GM23338 (cell line): ENCODE results near the gene STK33. TPM values are rescaled to one million over a fixed set of nuclear protein-coding genes. Genes with fewer than 3 reads are reported as not detected.

ENCODE experiments used
- ATAC-seq: fragments of 200-7000 bp; cut with Tn5 transposase; 3 replicates; pipeline ENCODE4 v1.9.1; 2020
- DNase-seq: peaks from one replicate; pipeline ENCODE4 v3.0.0-alpha.2; 2015; ENCODE audit warnings: low spot score
- H2AFZ ChIP-seq: fragments of 200-600 bp; sonication (generic); 2 replicates; pipeline ENCODE4 v1.8.0; 2016; ENCODE audit warnings: antibody characterized with exemption, mild to moderate bottlenecking, moderate library complexity
- H3F3A ChIP-seq: fragments of 200-600 bp; sonication (generic); replicated peaks from 2 replicates; pipeline ENCODE4 v1.8.0; 2017; ENCODE audit warnings: antibody characterized with exemption, mixed run types, low read depth
- H3K27ac ChIP-seq: fragments of 200-600 bp; sonication (generic); 2 replicates; pipeline ENCODE4 v1.6.1; 2016; ENCODE audit warnings: low read depth
- H3K27me3 ChIP-seq: fragments of 200-600 bp; sonication (generic); 2 replicates; pipeline ENCODE4 v1.8.0; 2016; ENCODE audit warnings: mild to moderate bottlenecking, mixed run types, moderate library complexity; ENCODE audit not compliant: insufficient read depth
- H3K36me3 ChIP-seq: fragments of 200-600 bp; sonication (generic); 2 replicates; pipeline ENCODE4 v1.8.0; 2016; ENCODE audit warnings: mild to moderate bottlenecking; ENCODE audit not compliant: insufficient read depth
- H3K4me1 ChIP-seq: fragments of 200-600 bp; sonication (generic); 2 replicates; pipeline ENCODE4 v1.8.0; 2016; ENCODE audit warnings: mild to moderate bottlenecking, moderate library complexity; ENCODE audit not compliant: insufficient read depth
- H3K4me2 ChIP-seq: fragments of 200-600 bp; sonication (generic); 2 replicates; pipeline ENCODE4 v1.7.1; 2017; ENCODE audit warnings: mixed run types
- H3K4me3 ChIP-seq: fragments of 200-600 bp; sonication (generic); 2 replicates; pipeline ENCODE4 v1.6.1; 2016; ENCODE audit warnings: mixed run types
- H3K79me2 ChIP-seq: fragments of 200-600 bp; sonication (generic); replicated peaks from 2 replicates; pipeline ENCODE4 v1.8.0; 2017; ENCODE audit warnings: mild to moderate bottlenecking; ENCODE audit not compliant: insufficient read depth
- H3K9me2 ChIP-seq: fragments of 200-600 bp; sonication (generic); 2 replicates; pipeline ENCODE4 v1.8.0; 2017; ENCODE audit not compliant: insufficient read depth
- H4K20me1 ChIP-seq: fragments of 200-600 bp; sonication (generic); replicated peaks from 2 replicates; pipeline ENCODE4 v1.8.0; 2017; ENCODE audit warnings: mild to moderate bottlenecking; ENCODE audit not compliant: insufficient read depth
- H3K27ac Mint-ChIP-seq: 2 replicates; pipeline ENCODE4 v1.8.0; 2020; ENCODE audit warnings: inconsistent platforms, mild to moderate bottlenecking, moderate library complexity, mixed read lengths
- H3K27me3 Mint-ChIP-seq: 3 replicates; pipeline ENCODE4 v1.8.0; 2022; ENCODE audit warnings: low read depth, mild to moderate bottlenecking, moderate library complexity, mixed read lengths, inconsistent platforms; ENCODE audit not compliant: insufficient read depth, poor library complexity
- H3K36me3 Mint-ChIP-seq: 3 replicates; pipeline ENCODE4 v1.8.0; 2021; ENCODE audit warnings: low read depth, mild to moderate bottlenecking, inconsistent platforms, moderate library complexity, mixed read lengths
- H3K4me1 Mint-ChIP-seq: 3 replicates; pipeline ENCODE4 v1.8.0; 2020; ENCODE audit warnings: mild to moderate bottlenecking, inconsistent platforms, mixed read lengths
- H3K4me3 Mint-ChIP-seq: 3 replicates; pipeline ENCODE4 v1.8.0; 2021; ENCODE audit warnings: moderate library complexity, mild to moderate bottlenecking, inconsistent platforms, mixed read lengths
- H3K9me3 Mint-ChIP-seq: 3 replicates; pipeline ENCODE4 v1.8.0; 2020; ENCODE audit warnings: moderate library complexity, mild to moderate bottlenecking, inconsistent platforms, mixed read lengths
- CREB1 ChIP-seq: fragments of 250-450 bp; sonication (Bioruptor Pico); IDR thresholded peaks from 2 replicates; pipeline ENCODE4 v1.5.0; 2020; ENCODE audit warnings: low read depth, mild to moderate bottlenecking, moderate library complexity
- ETS1 ChIP-seq: IDR thresholded peaks from 2 replicates; pipeline ENCODE4 v1.6.1; 2016; ENCODE audit warnings: antibody characterized with exemption
- EZH2 ChIP-seq: fragments of 200-600 bp; sonication (generic); IDR thresholded peaks from one replicate; pipeline ENCODE4 v1.8.0; 2017; ENCODE audit warnings: antibody characterized with exemption, mild to moderate bottlenecking, low read depth; ENCODE audit not compliant: unreplicated experiment
- NANOG ChIP-seq: IDR thresholded peaks from 2 replicates; pipeline ENCODE4 v1.6.1; 2016; ENCODE audit warnings: antibody characterized with exemption, borderline replicate concordance
- POLR2AphosphoS5 ChIP-seq: IDR thresholded peaks from 2 replicates; pipeline ENCODE4 v1.6.1; 2016; ENCODE audit warnings: antibody characterized with exemption, low read depth
- REST ChIP-seq: IDR thresholded peaks from one replicate; pipeline ENCODE4 v1.6.1; 2018; ENCODE audit warnings: antibody characterized with exemption; ENCODE audit not compliant: unreplicated experiment
- ZNF331 ChIP-seq: fragments of 250-450 bp; sonication (Bioruptor Pico); IDR thresholded peaks from 2 replicates; pipeline ENCODE4 v1.5.0; 2020; ENCODE audit warnings: low read depth, mild to moderate bottlenecking, moderate library complexity
- polyA plus RNA-seq: library from polyadenylated mRNA; unstranded; fragments of >200 nt; fragmentation: Nextera tagmentation; extraction: Ambion mirVana; gene quantifications from 2 replicates; pipeline ENCODE4 v1.2.1, GENCODE V29; 2016
- total RNA-seq: library from RNA; depleted of rRNA; stranded (reverse); fragments of >200 nt; shearing (Covaris generic); gene quantifications from 2 replicates; pipeline ENCODE4 v1.2.3, GENCODE V29; 2014

STK33 gene
- total and polyA plus RNA-seq, 2 experiments from 2014 or later, result 17.2 to 18.2 TPM

GRCh38 chr11:8634498-8634897 lies 40.5 kb upstream of the STK33 start:
- no peak overlapping the region for H3K27ac Mint-ChIP-seq
- no peak overlapping the region for H3K4me3 ChIP-seq
- no peaks in the 10 kb centered on the region for H3K36me3 Mint-ChIP-seq
- H3K4me2 ChIP-seq, result no peak overlapping the region
- H2AFZ ChIP-seq, result no peak overlapping the region
- no peak overlapping the region for H3K27ac ChIP-seq
- H3K9me2 ChIP-seq, result no peaks in the 10 kb centered on the region
- H3K79me2 ChIP-seq, result no peaks in the 10 kb centered on the region
- no peaks in the 10 kb centered on the region for H3K9me3 Mint-ChIP-seq
- H4K20me1 ChIP-seq, result no peaks in the 10 kb centered on the region
- TF ChIP-seq ETS1 (no peak), EZH2 (no peak), REST (no peak)
- no peaks in the 10 kb centered on the region for H3K4me1 ChIP-seq
- no peak overlapping the region for H3K4me3 Mint-ChIP-seq
- H3K36me3 ChIP-seq, result no peaks in the 10 kb centered on the region
- no peaks in the 10 kb centered on the region for H3K27me3 Mint-ChIP-seq
- no peaks in the 10 kb centered on the region for H3K4me1 Mint-ChIP-seq
- H3K27me3 ChIP-seq, result no peaks in the 10 kb centered on the region
- ATAC-seq (no peak), DNase-seq (no peak)
- no peaks in the 10 kb centered on the region for H3F3A ChIP-seq

GRCh38 chr11:8631395-8632118 lies 37.5 kb upstream of the STK33 start:
- Histone ChIP-seq H3K27me3 (no peaks in the 10 kb centered on the region), H3K4me2 (no peak overlapping the region), H3K4me1 (no peaks in the 10 kb centered on the region), H4K20me1 (no peaks in the 10 kb centered on the region), H3K9me2 (no peaks in the 10 kb centered on the region), H3K4me3 (no peak overlapping the region), H3F3A (no peaks in the 10 kb centered on the region), H3K36me3 (no peaks in the 10 kb centered on the region), H3K79me2 (no peaks in the 10 kb centered on the region), H2AFZ (no peak overlapping the region), H3K27ac (no peak overlapping the region)
- TF ChIP-seq CREB1 (CRISPR knock-in tag), result no peak
- no peak for TF ChIP-seq ETS1
- no peak for TF ChIP-seq ZNF331 (CRISPR knock-in tag)
- no peak for TF ChIP-seq POLR2AphosphoS5
- TF ChIP-seq NANOG, result no peak
- DNase-seq (no peak), ATAC-seq (no peak)
- no peaks in the 10 kb centered on the region for H3K4me1 Mint-ChIP-seq
- H3K4me3 Mint-ChIP-seq, result no peak overlapping the region
- no peaks in the 10 kb centered on the region for H3K9me3 Mint-ChIP-seq
- H3K36me3 Mint-ChIP-seq, result no peaks in the 10 kb centered on the region
- H3K27ac Mint-ChIP-seq, result no peak overlapping the region
- no peaks in the 10 kb centered on the region for H3K27me3 Mint-ChIP-seq
